HL-60/S4 treated with phorbol 12-myristate 13-acetate at 8.2 ng/mL for 4 days and 3 days (cell line): ENCODE measurements around the gene EPHA5.

Source experiments
- in situ Hi-C: fragments of 300-500 bp; cut with MboI; formaldehyde crosslinking; loops from 2 replicates; pipeline ENCODE4 v1.15.0; 2022; ENCODE audit warnings: low sequenced_read_pairs

EPHA5 gene

GRCh38 chr4:65670331-65671031 lies at the start of gene EPHA5:
Gene EPHA5 (minus strand): TSS chr4:65670489. CDS start chr4:65669742, 747 bp downstream.
- in situ Hi-C loops, result no loop called here

- in situ Hi-C loops, result no loop called here
These were observed 49.3 kb upstream of the EPHA5 start for GRCh38 chr4:65719635-65720034.

DNA sequence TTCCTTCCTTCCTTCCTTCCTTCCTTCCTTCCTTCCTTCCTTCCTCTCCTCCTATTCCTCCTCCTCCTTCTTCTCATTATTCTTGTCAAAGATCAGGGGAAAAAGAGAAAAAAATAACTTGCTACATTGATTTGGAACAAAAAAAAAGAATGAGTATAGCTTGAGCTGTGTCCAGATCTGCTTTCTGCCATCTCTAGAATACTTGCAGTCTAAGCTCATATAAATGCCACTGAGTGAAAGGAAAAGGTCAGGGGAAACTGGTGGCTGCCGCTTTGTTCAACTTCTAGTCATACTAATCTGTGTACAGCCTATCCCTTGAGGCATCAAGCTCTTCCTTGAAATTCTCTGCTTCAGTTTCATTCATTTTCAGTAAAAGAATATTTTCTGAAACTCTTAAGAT lies 28.3 kb upstream of the EPHA5 start:
- in situ Hi-C loops, result no loop called here

DNA sequence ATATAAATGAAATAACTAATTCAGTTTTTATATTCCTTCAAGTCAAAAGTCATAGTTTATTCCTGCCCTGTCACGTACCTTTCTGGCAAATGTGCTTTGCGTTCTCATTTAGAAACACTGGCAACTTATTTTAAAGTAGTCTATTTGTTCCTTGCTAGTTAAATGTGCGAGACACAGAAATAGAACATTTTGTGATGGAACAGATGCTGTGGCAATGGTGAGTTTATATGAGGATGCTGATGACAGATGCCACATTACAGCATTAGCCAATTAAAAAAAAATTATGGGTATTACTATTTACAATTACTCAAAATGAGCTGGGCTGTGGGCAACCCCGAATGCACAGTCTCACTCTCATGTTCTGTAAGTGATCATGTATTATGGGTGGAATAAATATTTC lies 26.1 kb upstream of the EPHA5 start:
- in situ Hi-C loops, result no loop called here

GRCh38 chr4:65671372-65671771 lies 1.1 kb upstream of the EPHA5 start:
- in situ Hi-C loops, result no loop called here

- in situ Hi-C loops, result no loop called here
These were observed 314 bp downstream of the EPHA5 start for GRCh38 chr4:65670020-65670330.

DNA sequence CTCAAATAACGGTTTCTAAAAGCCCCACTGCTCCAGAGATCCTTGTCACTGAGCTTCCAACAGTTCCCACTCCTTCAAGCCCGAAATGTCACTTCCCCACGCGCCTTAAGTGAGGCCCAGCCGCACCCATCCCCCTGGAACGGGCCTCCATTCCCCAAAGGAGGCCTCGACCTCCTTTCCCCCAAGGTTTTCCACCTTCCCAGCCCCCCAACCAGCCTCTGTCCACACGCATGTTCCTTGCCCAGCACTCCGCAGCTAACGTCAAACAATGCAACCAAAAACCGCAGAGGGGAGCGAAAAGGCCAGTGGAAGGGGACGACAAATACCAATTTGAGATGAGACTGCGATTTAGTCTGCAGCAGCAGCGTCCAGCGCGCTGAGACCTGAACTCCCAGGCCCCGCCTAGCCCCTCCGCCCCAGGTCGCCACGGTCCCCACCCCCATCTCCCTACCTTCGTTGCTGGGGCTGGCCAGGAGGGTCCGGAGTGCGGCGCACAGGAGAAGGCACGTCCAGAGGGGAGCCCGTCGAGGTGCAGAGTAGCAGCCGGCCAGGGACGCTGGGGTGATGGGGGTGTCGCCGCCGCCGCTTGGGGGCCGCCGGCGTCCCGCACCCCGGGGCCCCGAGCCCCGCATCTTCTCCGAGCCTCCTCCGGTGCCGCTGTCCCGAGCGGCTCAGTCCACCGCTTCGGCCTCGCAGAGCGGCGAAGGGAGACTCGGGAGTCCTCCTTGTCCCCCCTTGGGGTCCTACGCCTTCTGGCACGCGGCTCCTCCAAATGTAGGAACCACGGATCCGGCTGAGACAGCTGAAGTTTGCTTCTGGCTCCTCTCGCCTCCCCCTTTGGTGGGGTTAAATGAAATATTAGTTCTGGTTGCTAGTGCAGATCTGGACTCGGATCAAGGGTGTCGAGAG lies 924 bp downstream of the EPHA5 start:
- in situ Hi-C loops, result no loop called here

DNA sequence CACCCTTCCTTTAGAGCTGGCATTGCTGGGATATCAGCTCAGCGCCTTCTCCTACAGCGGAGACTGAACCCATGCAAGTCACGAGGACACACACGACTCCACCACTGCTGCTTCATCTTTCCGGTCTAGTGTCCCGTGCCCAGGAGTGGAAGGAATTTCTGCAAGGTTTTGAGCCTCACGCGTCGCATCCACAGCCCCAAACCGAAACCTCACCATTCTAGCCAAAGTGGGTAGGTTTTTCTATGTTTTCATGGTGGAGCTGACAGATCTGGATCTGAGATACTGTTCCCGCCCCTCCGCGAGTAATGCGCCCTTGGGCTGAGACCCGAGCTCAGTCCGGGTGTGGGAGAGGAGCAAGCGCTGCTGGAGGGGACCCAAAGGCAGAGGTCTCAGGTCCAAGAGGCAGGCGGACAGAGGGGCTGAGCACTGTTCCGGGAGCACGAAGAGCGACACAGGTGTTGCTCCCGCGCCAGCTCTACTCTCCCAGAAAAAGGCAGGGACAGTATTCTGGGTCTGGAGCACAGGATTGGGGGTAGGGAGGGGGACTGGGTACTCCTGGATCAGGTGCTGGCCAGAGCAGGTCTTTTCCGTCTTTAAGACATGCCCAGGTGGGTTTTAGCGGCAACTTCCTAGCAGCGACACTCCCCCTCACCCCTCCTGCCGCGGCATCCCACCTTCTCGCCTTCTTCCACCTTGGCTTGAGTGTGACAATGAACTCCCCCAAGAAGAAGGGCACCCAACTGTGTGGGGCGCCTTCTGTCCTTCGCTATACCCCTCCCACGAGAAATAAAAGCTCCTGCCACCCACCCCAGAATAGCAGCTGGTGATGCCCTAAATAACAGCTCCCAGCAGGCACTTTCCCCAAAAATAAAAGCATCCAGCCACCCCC lies 1.8 kb downstream of the EPHA5 start:
- in situ Hi-C loops, result no loop called here

- in situ Hi-C loops, result no loop called here
These were observed 2.7 kb downstream of the EPHA5 start for GRCh38 chr4:65667506-65668041.

DNA sequence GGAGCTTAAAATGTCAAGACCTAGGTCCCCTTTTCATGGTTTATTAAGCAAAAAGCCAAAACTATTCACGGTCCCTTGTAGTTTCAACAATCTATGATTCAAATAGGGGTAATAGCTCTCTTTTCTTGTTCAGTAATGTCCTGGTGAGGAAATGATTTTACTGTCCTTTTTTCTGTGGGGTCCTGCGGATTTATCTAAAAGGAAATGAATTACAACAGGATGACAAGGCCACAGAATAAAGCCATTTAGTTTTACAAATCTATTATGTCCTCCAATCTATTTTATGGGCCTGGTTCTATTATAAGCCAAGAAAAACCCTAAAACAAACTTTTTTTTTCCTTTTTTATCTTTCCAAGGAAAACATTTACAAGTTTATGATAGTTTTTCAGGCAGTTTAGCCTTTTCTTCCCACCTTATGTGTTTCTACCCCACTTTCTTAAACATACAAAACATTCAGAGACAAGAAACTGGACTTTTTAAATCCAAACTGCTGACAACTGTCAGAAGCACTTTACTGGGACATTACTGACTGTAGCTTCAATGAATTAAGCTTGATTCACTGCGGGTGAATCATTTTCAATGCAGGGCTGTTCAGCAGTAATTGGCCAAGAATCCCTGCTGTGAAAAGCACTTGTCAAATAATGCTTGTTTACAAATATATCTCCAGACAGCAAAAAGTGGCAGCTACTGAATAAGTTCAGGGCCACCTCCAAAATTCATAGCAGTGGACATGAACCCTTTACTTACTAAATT lies 4.3 kb downstream of the EPHA5 start:
- in situ Hi-C loops, result no loop called here

- in situ Hi-C loops, result no loop called here
These were observed 8.8 kb downstream of the EPHA5 start for GRCh38 chr4:65661471-65661870.

- in situ Hi-C loops, result no loop called here
These were observed 12.2 kb downstream of the EPHA5 start for GRCh38 chr4:65658117-65658516.

DNA sequence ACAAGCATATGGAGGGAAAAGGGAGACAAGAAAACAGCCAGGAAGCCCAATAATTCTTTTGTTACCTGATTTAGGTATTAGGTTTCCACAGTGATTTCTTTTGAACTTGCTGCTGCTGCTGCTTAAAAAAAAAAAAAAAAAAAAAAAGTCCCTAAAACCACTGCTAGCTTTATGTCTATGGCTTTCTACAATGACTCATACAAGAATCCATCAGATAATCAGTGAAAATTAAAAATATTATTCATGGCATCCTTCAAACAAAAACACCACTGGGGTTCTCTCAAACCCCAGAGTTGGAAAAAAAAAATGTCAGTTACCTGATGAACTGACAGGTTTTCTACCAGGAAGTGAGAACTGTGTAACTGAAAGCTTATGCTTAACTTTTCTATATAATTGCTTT lies 14.3 kb downstream of the EPHA5 start:
- in situ Hi-C loops, result no loop called here

- in situ Hi-C loops, result no loop called here
These were observed 15.3 kb downstream of the EPHA5 start for GRCh38 chr4:65654976-65655375.

- in situ Hi-C loops, result no loop called here
These were observed 16.4 kb downstream of the EPHA5 start for GRCh38 chr4:65653740-65654361.

GRCh38 chr4:65651751-65652150 lies 18.5 kb downstream of the EPHA5 start:
- in situ Hi-C loops, result no loop called here

GRCh38 chr4:65651031-65651430 lies 19.3 kb downstream of the EPHA5 start:
- in situ Hi-C loops, result no loop called here

GRCh38 chr4:65646136-65646535 lies 24.2 kb downstream of the EPHA5 start:
- in situ Hi-C loops, result no loop called here

DNA sequence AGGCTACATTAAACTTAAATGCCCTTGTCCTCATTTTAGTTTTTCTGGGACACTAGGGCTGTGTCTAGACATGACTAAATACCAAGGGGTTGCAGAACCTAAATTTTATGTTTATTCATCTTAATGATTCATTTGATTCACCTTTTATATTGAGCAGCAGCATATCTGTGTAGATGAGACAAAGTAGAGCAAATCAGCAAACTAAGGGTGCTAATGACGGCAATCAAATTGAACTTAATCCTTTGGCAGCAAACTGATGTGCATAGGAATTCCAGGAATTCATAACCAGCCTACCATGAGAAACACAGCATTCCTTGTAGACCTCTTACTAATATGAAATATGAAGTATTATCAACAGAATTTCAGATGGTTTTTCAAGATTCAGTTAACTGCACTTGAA lies 25.1 kb downstream of the EPHA5 start:
- in situ Hi-C loops, result no loop called here
